HG03575 (cell line): Measurements from ENCODE around the gene IL6ST.
"Not testable (repeated sequence)": the region's sequence is repeated elsewhere in the genome, so short reads cannot be mapped to it uniquely, and the experiment has no call there.

Experiments
- ATAC-seq: cut with Tn5 transposase; IDR thresholded peaks from one replicate; pipeline ENCODE4 v1.9.1; 2021; ENCODE audit not compliant: unreplicated experiment, insufficient number of reproducible peaks, low FRiP score; ENCODE audit errors: extremely low read depth

IL6ST gene

DNA sequence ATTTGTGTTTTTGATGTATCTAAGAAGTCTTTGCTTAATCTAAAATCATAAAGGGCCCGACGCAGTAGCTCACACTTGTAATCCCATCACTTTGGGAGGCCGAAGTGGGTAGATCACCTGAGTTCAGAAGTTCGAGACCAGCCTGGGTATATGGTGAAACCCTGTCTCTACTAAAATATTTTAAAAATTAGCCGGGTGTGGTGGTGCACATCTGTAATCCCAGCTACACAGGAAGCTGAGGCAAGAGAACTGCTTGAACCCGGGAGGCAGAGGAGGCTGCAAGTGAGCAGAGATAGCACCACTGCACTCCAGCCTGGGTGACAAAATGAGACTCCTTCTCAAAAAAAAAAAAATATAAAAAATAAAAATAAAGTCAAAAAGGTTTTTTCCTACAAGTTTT lies 9.6 kb downstream of the IL6ST start:
- no peak for ATAC-seq

DNA sequence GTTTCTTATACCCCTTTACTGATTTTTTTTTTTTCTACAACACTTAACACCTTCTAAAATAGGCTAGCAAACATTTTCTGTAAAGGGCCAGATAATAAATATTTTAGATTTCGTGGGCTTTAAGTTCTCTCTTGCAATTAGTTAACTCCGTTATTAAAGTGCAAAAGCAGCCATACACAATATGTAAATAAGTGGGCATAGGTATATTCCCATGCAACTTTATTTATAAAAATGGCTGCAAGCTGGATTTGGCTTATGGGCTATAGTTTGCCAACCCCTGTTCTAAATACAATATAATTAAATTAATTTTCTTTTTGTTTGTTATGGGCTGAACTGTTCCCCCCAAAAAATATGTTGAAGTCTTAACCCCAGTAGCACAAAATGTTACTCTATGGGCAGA lies 10.8 kb downstream of the IL6ST start:
- ATAC-seq, result no peak

DNA sequence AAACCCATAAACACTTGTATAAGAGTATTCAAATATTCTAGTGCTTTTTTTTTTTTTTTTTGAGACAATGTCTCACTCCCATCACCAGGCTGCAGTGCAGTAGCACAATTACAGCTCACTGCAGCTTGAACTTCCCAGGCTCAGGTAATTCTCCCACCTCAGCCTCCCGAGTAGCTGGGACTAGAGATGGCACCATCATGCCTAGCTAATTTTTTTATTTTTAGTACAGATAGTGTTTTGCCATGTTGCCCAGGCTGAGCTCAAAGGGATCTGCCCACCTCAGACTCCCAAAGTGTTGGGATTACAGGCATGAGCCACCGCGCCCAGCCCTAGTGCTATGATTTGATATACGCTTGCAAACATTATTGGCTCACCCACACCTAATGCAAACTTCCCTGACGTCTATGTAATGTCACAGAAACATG lies 11.8 kb downstream of the IL6ST start:
- ATAC-seq, result no peak

DNA sequence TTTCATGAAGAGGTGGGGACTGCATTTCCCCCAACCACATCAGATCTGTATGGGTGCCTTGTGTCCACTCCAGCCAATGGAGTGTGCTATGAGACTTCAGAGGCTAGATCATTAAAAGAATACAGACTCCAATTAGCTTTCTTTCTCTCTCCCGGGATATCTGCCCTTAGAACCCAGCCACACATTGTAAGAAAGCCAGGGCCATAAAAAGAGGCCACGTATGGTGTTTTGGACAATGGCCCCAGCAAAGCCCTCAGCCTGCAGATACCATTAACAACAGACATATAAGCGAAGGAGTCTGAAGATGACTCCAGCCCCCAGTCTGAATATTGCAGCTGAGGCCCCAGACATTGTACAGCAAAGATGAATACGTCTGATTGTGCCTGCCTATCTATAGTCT lies 21.5 kb downstream of the IL6ST start:
- ATAC-seq, result no peak

DNA sequence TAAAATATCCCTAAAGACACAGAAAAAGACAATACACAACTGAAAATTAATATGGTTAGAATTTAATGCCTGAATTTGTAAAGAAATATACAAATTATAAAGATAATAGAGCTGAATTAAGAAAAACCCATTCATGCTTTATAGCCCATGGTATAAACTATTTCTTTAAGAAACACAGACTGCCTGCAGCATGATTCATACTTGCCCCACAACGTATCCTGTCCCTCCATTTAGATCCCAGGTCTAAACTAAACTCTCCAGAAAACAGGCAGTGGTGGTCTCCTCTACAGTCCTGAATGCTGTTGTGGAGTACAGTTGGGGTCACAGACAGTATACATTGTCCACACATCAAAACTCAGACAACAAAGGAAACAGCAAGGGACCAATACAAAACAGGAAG lies 24.8 kb downstream of the IL6ST start:
- no peak for ATAC-seq

DNA sequence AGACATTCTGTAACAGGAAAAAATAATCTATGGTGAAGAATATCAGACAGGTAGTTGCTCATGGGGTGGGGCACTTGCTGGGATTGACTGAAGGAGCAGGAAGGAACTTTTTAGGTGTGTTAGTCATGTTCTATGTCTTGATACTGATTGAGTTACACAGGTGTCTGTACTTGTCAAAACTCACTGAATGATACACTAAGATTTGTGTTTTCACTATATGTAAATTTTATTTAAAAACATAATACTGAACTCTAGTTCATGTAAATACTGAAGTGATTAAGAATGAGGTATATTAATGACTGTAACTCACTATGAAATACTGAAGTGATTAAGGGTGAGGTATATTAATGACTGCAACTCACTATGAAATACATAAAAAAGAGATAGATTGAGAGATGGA lies 28.5 kb downstream of the IL6ST start:
- ATAC-seq, result no peak

DNA sequence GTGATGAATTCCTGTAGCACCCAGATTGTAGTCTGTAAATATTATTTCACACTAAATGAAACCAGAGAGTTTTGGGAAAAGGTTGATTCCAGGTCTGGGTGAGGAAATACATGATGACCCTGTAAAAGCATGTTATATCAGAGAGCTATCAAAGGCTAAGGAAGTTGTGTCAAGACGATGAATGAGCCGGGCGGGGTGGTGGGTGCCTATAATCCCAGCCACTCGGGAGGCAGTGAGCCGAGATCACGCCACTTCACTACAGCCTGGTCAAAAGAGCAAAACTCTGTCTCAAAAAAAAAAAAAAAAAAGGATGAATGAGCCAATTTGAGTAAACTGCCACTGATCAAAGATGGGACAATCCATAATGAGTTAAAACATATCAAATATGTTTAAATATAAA lies 29.2 kb downstream of the IL6ST start:
- ATAC-seq, result no peak

GRCh38 chr5:55960779-55961178 lies 34.0 kb downstream of the IL6ST start:
- no peak for ATAC-seq

GRCh38 chr5:55959208-55959607 lies 35.6 kb downstream of the IL6ST start:
- no peak for ATAC-seq

GRCh38 chr5:55941154-55941553 lies 53.6 kb downstream of the IL6ST start:
- ATAC-seq, result not testable (repeated sequence)

DNA sequence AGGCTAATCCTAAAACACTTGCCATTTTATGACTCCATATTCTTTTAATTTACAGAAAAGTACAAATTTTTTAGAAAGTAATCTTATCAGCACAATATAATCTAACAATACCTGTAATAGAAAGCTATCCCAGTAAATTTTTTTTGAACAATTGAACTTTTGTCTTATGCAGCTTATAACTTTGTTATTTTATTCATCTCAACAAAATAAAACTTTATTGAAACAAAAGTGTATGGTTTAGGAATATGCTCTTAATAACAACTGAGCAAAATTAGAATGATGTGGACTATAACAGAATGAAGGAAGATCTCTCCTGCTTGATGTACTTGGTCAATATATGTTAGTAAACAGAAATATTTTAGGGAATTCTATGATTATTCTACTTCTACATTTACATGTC lies 57.2 kb downstream of the IL6ST start:
- ATAC-seq, result not testable (repeated sequence)

- ATAC-seq, result no peak
These were observed 58.6 kb downstream of the IL6ST start for GRCh38 chr5:55936100-55936693.

- no peak for ATAC-seq
These were observed 59.4 kb downstream of the IL6ST start for GRCh38 chr5:55935371-55935770.

DNA sequence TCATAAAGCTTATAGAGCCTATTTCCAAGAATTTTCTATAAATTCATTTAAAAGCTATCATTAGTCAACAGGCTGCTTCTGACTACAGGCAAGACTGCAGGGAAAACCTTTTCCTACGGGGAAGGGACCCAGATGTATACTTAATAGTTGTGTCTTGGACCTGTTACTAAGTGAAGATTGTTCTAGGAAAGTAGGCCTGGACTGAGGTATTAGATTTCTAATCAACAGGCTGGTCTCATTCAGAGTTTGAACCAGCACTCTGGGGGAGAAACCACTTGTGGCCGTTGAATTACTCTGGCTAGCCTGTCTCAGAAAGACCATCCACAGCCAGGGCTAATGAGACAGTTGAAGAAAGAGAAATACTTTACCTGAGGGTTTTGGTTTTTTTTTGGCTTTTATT lies 60.0 kb downstream of the IL6ST start:
- no peak for ATAC-seq

- ATAC-seq, result no peak
These were observed 60.6 kb downstream of the IL6ST start for GRCh38 chr5:55934115-55934613.

- no peak for ATAC-seq
These were observed 61.2 kb downstream of the IL6ST start for GRCh38 chr5:55933377-55934114.

GRCh38 chr5:55932700-55933099 lies 62.1 kb downstream of the IL6ST start:
- ATAC-seq, result no peak

DNA sequence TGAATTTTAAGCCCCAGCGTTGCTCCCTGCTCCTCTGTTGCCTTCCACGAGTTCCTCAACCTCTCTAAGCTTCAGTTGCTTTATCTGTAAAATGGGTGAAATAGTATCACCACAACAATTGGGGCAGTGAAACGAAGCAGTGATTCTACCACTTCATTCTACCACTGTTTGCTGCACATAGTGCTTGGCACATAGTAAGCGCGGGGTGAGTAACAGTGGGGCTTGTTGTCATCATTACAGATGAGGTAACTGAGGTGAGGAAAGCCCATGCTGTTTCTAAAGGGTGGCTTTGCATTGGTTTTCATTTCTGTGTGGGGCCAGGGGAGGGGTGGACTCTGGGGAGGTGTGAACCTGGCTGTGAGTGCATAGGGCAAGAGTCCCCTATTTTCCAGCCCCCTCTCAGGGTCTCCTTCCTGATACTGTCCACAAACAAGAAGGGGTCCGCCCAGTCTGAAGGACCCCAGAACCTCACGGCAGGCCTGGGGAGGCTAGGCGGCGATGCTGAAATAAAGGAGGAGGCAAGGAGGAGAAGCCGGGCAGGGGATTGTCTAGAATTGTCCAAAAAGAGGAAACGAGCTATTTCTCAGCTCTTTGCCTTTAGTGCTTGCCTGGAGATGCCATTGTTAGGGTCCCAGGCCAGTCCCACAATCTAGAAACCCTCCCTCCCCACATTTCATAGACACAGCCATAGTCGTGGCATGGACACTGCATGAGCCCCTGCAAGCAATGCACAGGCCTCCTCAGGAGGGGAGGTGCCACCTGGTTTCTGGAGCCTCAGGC lies 65.6 kb downstream of the IL6ST start:
- ATAC-seq, result no peak

DNA sequence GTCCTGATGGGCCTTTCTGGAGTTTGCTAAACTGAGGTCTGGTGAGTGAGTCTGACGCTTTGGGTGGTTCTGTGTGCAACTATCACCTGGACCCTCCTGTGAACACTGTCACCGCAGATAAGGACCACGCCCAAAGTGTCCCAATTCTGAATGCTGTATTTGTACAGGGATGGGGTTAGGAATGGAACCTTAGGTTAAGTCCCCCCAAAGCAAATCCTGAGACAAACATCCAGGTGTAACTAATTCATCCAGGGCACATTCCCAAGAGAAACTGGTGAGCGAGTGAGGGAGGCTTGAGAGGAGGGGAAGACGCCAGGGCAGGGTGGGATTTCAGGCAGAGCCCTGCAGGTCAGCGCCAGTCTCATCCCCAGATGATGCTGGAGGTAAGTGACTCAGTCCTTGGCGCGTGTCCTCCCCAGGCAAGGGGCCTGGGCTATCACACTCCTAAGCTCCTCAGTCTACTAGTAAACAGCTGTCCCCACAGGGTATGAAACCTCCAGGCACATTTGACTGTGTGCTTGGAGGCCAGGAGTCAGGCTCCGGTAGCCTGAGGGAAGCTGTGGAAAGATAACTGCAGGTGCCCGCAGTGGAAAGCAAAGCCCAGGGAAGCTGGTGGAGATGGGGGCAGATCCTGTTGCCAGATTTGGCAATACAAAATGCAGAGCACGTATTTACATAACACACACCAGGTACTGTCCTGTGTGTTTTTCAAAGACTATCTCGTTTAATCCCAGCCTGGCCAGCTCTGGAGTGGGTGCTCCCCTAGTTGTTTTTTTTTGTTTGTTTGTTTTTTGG lies 66.7 kb downstream of the IL6ST start:
- ATAC-seq, result no peak
